Forelimb muscle (tissue), 1 donor: ENCODE data around the gene CYRIA. TPM values are rescaled to one million over a fixed set of nuclear protein-coding genes. Genes with fewer than 3 reads are reported as not detected.
A peak's percentile ranks its signal among the peaks of the same experiment; 100 is the strongest.

ENCODE experiments used
- DNase-seq: peaks from one replicate; pipeline ENCODE4 v3.0.0-alpha.2; 2013; ENCODE audit warnings: low read depth
- polyA plus RNA-seq: library from polyadenylated mRNA; unstranded; fragments of 120-200 nt; gene quantifications from one replicate; pipeline ENCODE4 v1.2.1, GENCODE V29; 2013; ENCODE audit not compliant: insufficient read length

The CYRIA gene
- polyA plus RNA-seq, 1 donor = 5.4 TPM

DNA sequence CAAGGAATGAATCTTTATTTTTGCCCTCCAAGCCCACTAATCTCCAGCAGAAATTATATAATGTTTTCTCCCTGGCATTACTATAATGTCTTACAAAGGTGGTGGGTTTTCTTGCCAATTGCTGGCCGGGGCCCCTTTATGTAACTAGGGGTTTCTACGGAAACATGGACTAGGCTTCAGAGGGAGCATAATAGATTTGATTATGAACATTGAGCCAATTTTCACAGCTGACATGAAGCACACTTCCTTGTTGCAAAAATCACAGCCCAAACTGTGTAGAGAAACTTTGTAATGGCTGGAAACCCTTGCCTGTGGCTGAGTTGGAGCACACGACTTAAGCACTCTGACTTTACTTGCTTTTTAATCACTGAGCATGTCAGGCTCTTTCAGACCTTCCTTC lies 3.8 kb upstream of the CYRIA start:
- no peak for DNase-seq

DNA sequence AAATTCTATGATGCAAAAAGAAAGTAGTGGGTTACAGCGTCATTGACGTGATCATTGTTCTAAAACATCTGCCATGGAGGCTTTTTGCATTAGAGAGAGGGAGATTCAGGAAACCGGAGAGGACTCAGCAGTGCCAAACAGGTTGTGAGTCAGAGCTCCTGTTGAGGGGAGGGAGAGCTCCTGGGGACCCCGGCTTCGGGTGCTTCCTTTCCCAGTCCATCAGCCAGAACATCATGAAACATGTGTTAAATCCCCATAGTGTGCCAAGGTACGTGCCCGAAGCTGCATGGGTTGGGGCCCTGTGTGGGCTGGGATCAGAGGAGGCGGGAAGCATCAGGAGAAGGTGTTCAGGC lies 791 bp upstream of the CYRIA start:
- DNase-seq = no peak

DNA sequence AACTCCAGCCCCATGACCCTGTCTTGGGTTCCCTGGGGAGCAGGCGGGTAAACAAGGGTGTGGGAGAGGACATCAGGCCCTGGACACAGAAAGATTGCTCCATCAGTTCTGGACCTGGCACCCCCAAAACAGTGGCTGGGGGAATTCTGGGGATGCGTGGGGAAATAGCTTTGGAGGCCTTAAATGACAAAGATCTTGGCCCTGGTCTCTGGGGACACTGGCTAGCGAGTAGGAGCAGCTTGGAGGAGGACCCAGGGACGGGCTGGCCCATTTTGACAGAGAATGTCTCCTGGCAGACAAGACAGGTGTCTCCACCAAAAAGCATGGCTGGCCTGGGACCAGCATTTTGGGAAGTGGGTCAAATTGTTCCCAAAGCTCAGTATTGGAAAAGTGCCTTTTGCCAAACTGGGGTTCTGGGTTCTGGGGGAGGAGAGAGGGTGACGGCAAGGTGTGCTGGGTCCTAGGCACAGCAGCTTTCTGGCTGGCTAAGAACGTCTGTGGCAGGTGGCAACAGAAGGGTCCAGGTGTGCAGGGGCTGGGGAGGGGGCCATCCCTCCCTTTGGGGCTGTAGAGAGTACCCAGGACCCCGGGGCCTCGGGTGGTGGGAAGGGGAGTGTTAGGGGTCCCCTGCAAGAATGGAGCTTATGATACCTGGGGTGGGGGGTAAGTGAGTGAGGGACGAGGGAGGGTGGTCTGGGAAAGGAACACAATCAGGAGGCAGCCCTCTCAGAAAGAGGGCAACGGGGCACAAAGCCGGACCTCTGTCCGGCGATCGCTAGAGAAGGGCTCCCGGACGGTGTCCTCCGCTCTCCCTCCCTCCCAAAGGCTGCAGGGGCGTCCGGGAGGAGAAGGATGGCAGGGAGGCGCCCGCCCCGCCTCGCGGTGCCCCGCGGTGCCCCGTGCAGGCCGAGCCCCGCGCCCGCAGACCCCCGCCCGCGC lies 556 bp downstream of the CYRIA start:
- no peak for DNase-seq

- peak; percentile 55 for DNase-seq
Observed at GRCh38 chr2:16664052-16664731, 1.4 kb downstream of the CYRIA start.

DNA sequence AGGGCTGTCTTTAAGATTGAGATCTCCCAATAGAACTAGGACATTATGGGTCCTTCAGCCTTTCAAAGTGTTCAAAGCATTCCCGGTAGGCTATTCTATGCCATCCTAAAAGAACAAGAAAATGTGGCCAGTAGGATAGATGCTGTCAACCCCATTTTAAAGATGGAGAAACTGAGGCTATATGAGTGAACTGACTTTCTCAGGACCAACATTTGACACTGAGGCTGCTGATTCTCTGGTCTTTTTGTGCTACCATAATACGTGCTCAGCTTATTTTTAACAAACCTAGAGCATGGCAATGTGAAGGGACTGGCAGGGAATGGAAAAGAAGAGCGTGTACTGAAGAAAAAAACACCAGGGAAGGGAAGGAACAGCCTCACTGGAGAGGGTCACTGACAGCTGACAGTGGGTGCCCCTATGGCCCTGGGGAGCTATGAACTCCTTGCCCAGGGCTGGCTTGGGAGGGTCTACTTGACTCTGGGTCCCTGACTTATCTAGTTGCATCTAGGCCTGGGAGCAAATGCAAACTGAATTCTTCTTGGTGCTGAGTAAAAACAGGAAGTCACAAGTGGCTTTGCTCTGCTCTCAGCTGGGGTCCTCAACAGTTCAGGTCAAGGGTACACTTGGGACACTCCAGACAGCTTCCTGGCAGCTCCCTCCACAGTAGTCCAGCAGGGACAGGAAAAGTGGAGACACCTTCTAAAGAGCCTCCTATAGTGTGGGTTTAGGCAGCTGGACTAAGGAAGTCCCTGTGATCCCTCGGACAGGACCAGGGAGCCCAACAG lies 2.3 kb downstream of the CYRIA start:
- DNase-seq = no peak

DNA sequence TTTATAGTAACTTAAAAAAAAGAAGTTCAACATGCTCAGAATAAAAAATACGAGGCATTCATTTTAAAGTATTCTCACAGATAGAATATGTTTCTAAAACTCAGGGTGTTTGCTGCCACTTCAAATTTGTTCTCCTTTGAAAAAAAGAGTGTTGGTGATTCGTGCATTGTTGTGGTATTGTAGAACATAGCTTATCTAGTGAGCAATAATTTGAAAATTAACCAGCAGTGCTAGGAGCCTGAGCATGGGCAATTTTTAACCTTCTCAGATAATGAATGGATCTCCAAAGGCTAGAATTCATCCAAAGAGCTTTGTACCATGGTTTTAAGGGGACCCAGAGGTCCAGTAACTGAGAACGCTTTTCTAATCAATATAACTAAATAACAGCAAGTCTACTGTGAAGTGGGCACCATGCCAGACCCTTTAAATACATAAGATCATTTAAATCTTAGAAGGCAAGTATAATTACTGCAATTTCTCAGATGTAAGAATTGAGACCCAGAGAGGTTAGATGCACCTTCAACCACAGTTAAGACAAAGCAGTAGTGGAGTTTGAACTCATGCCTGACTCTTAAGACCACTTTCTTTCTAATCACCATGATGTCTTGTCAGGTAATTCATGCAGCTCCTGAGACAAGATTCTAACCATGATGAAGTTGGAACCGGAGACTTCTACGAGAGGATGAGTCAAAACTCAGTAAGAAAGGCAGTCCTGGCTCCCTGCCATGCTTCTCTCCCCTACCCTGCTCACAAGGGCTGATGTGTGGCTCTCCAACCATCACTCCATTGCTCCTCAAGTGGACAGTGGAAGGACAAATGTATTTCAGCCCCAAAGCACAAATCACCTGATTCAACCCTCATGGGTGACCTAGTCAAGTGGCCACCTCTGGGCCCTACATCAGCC lies 3.4 kb downstream of the CYRIA start:
- no peak for DNase-seq

GRCh38 chr2:16661526-16661925 lies 4.1 kb downstream of the CYRIA start:
- DNase-seq = no peak

DNA sequence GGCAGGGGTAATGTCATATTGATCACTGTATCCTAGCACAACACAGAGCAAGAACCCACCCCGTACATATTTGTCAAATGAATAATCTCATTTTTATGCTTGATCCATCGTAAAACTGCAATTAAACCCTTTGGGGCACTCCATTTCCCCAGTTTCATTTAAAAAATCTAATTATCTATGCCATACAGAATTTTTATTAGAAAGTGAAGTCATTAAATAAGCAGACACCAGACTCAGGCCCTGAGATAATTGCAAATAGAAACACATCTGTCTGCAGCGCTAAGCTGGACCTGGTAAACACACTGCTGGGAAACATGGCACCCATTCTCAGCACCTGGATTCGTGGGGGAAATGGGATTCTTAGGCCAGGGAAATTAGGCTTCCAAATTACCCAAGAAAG lies 5.1 kb downstream of the CYRIA start:
- no peak for DNase-seq

DNA sequence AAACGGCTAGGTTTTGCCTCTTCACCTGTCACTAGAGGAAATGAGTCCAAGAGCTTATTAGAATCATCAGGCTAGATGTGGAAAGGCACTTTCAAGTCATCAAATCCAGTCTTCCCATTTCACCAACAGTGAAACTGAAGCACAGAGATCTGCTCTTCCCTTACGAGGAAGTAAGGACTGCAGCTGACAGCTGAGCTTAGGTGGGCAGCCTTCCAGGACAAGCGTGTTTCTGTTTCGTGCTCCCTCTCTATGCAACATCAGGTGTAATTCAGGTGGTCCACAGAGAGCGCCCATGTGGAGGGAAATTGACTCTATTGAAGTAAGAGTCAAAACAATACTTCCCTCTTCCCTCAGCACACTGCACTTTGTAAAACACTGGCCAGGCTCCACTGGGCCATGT lies 5.5 kb downstream of the CYRIA start:
- no peak for DNase-seq

DNA sequence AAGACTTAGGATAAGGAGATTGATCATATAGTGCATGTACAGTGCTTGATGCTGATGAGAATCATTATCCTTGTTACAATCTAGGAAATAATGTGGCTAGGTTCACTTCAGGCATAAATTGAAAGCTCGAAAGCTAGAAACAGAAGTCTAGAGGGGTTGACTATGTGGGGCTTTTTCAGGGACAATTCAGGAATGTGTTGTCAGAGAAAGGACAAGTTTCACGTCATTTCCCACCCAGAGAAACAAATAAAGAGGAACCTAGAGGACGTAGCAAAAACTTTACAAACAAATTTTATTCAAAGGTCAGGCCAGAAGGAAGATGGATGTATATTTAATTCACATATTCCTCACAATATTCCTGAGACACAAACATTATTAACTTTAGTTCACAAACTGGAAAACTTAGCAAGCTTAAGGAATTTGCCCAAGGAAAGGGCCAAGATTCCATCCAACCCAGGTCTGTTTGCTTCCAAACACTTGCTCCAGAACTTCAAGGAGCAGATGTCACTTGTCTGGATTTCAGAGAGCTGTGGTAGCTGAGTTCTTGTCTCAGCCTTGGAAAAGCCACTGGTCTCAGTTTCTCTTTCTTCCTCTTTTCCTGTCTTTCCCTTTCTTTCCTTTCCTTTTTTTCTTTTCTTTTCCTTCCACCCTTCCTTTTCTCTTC lies 7.4 kb downstream of the CYRIA start:
- DNase-seq = no peak

- no peak for DNase-seq
Observed at GRCh38 chr2:16657671-16658070, 8.0 kb downstream of the CYRIA start.

GRCh38 chr2:16656784-16657391 lies 8.7 kb downstream of the CYRIA start:
- DNase-seq = no peak

DNA sequence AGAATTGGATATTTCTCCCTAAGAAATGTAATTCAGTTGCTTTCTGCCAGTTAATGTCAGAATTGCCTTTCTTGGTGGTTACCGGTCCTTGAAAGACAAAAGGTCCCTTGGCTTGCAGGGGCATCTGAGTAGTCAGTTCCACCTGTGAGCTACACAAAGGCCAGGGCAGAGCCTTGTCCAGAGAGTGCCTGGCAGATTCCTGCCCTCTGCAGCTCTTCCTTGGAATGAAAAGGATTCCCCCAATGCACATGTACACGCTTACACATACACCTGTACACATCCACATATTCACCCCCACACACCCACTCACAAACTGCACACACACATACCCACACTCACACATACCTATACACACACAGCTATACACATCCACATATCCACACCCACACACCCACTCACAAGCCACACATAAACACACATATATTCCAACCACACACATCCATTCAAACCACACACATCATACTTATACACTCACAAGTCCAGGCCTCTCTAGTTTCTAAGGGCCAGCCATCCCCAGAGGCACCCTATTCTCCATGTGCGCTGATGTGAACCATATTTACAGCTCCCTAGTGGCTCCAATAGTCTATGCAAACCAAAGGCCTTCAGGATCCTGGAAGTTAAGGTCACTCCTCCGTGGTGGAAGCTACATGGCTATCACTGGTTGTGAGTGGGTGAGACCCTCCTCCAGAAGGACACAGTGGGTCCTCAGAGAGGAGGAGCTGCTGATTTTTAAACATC lies 9.6 kb downstream of the CYRIA start:
- no peak for DNase-seq

DNA sequence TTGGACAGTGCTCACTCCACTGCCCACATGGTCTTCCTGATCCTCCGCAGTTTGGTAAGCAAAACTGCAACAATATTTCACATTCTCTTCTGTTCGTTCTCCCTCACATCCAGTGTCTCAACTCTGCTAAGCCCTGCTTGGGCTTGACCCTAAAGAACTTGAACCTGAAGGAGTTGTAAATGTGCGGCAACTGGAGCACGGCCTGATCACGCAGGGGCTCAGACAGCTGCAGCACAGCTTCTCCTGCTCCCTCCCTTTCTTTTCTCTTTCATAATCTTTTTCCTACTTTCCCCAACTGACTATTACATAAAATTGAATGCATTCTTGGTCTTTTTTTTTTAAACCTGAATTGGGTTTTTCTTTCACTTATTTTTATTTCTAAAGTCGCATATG lies 10.2 kb downstream of the CYRIA start:
- DNase-seq = no peak

DNA sequence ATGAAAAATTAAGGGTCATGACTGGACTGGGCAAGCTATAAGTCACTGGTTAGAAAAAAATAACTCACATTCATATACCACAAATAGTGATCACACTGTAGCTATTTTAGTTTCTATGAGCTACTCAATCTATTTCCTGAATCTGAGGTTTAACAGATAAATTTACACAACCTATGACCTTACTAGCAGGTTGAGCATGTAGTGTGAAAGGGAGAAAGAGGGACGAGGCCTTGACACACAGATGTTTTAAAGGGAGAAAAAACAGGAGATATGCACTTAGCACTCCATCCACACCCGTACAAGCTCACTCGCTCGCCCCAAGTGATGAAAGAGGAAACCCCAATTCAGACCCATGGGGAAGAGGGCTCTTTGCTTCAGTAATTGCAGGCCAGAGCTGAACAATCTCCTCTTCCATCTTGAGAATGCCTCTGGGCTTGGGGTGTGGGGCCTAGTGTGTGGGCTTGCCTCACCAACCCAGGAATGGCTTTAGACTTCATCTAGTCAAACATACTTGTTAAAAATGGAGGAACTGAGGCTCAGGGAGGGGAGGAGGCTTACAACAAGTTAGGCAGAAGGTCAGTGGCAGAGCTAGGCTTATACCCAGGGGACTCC lies 10.7 kb downstream of the CYRIA start:
- no peak for DNase-seq

- no peak for DNase-seq
Observed at GRCh38 chr2:16653799-16654198, 11.8 kb downstream of the CYRIA start.

DNA sequence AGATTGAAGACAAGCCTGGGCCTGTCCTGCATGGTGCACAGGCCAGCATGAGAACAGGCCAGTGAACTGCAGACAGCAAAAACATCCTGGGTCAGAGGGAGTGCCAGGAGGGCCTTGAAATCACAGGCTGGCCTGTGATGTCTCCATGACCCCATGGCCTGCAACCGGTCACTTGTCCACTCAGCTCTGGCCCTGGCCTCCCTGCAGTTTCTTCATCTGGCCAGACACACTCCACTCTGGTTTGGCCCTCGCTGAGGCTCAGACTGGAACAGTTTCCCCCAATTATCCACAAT lies 12.6 kb downstream of the CYRIA start:
- no peak for DNase-seq

GRCh38 chr2:16652296-16653082 lies 13.1 kb downstream of the CYRIA start:
- DNase-seq = no peak
